ENCODE results near the gene SAMD14. TPM values are rescaled to one million over a fixed set of nuclear protein-coding genes. Genes with fewer than 3 reads are reported as not detected.
A peak's percentile ranks its signal among the peaks of the same experiment; 100 is the strongest.

SAMD14 gene
- total and polyA plus RNA-seq, 2 experiments from 2014 or later: 0.70 to 4.7 TPM

DNA sequence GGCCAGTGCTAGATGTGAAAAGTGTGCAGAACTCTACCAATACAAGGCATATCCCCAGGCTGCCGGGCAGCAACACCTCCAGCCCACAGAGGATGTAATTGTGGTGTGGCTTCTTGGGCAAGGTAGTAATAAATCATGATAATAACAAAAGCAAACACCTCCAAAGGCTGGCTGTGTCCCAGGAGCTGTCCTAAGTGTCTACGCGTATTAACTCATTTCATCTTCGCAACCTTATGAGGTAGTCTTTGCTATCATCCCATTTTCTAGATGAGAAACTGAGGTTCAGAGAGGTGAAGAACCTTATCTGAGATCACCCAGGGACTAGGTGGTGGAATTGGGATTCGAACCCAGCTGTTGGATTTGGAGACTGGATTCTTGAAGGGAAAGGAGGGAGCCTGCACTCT lies 29.5 kb downstream of the SAMD14 start:
- TF ChIP-seq EZH2 (IDR thresholded peaks at IDR 0.05; ENCODE audit: low read depth, unreplicated experiment) (no peak), CREB1 (CRISPR knock-in tag; IDR thresholded peaks at IDR 0.05; ENCODE audit: low read depth) (no peak)
- TF ChIP-seq, protein P1, sequence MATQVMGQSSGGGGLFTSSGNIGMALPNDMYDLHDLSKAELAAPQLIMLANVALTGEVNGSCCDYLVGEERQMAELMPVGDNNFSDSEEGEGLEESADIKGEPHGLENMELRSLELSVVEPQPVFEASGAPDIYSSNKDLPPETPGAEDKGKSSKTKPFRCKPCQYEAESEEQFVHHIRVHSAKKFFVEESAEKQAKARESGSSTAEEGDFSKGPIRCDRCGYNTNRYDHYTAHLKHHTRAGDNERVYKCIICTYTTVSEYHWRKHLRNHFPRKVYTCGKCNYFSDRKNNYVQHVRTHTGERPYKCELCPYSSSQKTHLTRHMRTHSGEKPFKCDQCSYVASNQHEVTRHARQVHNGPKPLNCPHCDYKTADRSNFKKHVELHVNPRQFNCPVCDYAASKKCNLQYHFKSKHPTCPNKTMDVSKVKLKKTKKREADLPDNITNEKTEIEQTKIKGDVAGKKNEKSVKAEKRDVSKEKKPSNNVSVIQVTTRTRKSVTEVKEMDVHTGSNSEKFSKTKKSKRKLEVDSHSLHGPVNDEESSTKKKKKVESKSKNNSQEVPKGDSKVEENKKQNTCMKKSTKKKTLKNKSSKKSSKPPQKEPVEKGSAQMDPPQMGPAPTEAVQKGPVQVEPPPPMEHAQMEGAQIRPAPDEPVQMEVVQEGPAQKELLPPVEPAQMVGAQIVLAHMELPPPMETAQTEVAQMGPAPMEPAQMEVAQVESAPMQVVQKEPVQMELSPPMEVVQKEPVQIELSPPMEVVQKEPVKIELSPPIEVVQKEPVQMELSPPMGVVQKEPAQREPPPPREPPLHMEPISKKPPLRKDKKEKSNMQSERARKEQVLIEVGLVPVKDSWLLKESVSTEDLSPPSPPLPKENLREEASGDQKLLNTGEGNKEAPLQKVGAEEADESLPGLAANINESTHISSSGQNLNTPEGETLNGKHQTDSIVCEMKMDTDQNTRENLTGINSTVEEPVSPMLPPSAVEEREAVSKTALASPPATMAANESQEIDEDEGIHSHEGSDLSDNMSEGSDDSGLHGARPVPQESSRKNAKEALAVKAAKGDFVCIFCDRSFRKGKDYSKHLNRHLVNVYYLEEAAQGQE (IDR thresholded peaks at IDR 0.05; ENCODE audit: unreplicated experiment): no peak
- TF ChIP-seq, protein P2, sequence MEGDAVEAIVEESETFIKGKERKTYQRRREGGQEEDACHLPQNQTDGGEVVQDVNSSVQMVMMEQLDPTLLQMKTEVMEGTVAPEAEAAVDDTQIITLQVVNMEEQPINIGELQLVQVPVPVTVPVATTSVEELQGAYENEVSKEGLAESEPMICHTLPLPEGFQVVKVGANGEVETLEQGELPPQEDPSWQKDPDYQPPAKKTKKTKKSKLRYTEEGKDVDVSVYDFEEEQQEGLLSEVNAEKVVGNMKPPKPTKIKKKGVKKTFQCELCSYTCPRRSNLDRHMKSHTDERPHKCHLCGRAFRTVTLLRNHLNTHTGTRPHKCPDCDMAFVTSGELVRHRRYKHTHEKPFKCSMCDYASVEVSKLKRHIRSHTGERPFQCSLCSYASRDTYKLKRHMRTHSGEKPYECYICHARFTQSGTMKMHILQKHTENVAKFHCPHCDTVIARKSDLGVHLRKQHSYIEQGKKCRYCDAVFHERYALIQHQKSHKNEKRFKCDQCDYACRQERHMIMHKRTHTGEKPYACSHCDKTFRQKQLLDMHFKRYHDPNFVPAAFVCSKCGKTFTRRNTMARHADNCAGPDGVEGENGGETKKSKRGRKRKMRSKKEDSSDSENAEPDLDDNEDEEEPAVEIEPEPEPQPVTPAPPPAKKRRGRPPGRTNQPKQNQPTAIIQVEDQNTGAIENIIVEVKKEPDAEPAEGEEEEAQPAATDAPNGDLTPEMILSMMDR (conservative IDR thresholded peaks at IDR 0.05; ENCODE audit: low read depth in 2 of 2): no peak
- Histone ChIP-seq H3K36me3 (ENCODE audit: insufficient read depth) (no peaks in the 10 kb centered on the region), H3K27ac (ENCODE audit: low read depth) (no peak overlapping the region), H4K20me1 (replicated peaks; ENCODE audit: insufficient read depth) (no peaks in the 10 kb centered on the region), H3K9me2 (ENCODE audit: insufficient read depth) (no peaks in the 10 kb centered on the region), H3F3A (replicated peaks; ENCODE audit: low read depth) (no peaks in the 10 kb centered on the region), H2AFZ (no peak overlapping the region), H3K4me1 (ENCODE audit: insufficient read depth) (peaks cover 13% of the 10 kb centered on the region; the same call in 1 of the 2 replicates), H3K4me3 (no peak overlapping the region), H3K27me3 (ENCODE audit: insufficient read depth) (no peaks in the 10 kb centered on the region), H3K79me2 (replicated peaks; ENCODE audit: insufficient read depth) (no peaks in the 10 kb centered on the region), H3K4me2 (peak overlapping the region; percentile 62)
- Mint-ChIP-seq H3K4me1 (peaks cover 22% of the 10 kb centered on the region), H3K27me3 (ENCODE audit: insufficient read depth, low read depth, poor library complexity) (peaks cover 12% of the 10 kb centered on the region), H3K36me3 (ENCODE audit: low read depth) (peaks cover 2% of the 10 kb centered on the region; the same call in 1 of the 3 replicates), H3K27ac (no peak overlapping the region), H3K9me3 (no peaks in the 10 kb centered on the region), H3K4me3 (peak overlapping the region; percentile 46)
- ATAC-seq: no peak
- DNase-seq (ENCODE audit: low spot score): no peak

DNA sequence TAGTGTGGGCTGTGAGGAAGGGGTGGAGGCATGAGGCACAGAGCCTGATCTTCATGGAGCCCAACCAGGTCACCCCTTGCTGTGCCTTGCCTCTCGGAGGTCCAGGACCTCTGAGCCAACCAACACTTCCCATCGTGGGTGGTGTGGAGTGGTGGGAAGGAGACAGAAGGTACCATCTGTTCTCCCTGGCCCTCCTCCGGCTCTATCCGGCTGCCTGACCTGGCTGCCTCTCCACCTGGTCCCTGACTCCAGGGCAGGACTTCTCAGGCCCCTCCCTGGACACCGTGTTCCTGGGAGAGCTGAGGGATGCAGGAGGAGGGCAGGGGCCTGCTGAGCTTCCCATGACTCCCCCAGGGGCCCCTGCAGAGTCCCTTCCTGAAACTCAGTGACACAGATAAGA lies 31.0 kb downstream of the SAMD14 start:
- no peaks in the 10 kb centered on the region for H3K9me2 ChIP-seq (ENCODE audit: insufficient read depth)
- no peaks in the 10 kb centered on the region for H4K20me1 ChIP-seq (replicated peaks; ENCODE audit: insufficient read depth)
- no peak overlapping the region for H3K27ac ChIP-seq (ENCODE audit: low read depth)
- H3K4me2 ChIP-seq: no peak overlapping the region
- H3K36me3 ChIP-seq (ENCODE audit: insufficient read depth): no peaks in the 10 kb centered on the region
- ATAC-seq (no peak), DNase-seq (ENCODE audit: low spot score) (no peak)
- Mint-ChIP-seq H3K27me3 (ENCODE audit: insufficient read depth, low read depth, poor library complexity) (peaks cover 17% of the 10 kb centered on the region), H3K27ac (no peak overlapping the region), H3K4me3 (no peak overlapping the region), H3K4me1 (peaks cover 22% of the 10 kb centered on the region), H3K36me3 (ENCODE audit: low read depth) (peaks cover 2% of the 10 kb centered on the region; the same call in 1 of the 3 replicates), H3K9me3 (no peaks in the 10 kb centered on the region)
- no peaks in the 10 kb centered on the region for H3K27me3 ChIP-seq (ENCODE audit: insufficient read depth)
- no peaks in the 10 kb centered on the region for H3K79me2 ChIP-seq (replicated peaks; ENCODE audit: insufficient read depth)
- peaks cover 13% of the 10 kb centered on the region; the same call in 1 of the 2 replicates for H3K4me1 ChIP-seq (ENCODE audit: insufficient read depth)
- H2AFZ ChIP-seq: no peak overlapping the region
- no peak overlapping the region for H3K4me3 ChIP-seq
- no peaks in the 10 kb centered on the region for H3F3A ChIP-seq (replicated peaks; ENCODE audit: low read depth)
- TF ChIP-seq EZH2phosphoT487 (IDR thresholded peaks at IDR 0.05; ENCODE audit: unreplicated experiment) (no peak), EZH2 (IDR thresholded peaks at IDR 0.05; ENCODE audit: low read depth, unreplicated experiment) (no peak), ZNF114 (CRISPR knock-in tag; IDR thresholded peaks at IDR 0.05) (no peak), POLR2AphosphoS5 (IDR thresholded peaks at IDR 0.05; ENCODE audit: low read depth) (no peak), JUNB (IDR thresholded peaks at IDR 0.05; ENCODE audit: unreplicated experiment) (no peak), CREB1 (CRISPR knock-in tag; IDR thresholded peaks at IDR 0.05; ENCODE audit: low read depth) (no peak)
- TF ChIP-seq, protein P3, sequence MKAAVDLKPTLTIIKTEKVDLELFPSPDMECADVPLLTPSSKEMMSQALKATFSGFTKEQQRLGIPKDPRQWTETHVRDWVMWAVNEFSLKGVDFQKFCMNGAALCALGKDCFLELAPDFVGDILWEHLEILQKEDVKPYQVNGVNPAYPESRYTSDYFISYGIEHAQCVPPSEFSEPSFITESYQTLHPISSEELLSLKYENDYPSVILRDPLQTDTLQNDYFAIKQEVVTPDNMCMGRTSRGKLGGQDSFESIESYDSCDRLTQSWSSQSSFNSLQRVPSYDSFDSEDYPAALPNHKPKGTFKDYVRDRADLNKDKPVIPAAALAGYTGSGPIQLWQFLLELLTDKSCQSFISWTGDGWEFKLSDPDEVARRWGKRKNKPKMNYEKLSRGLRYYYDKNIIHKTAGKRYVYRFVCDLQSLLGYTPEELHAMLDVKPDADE (IDR thresholded peaks at IDR 0.05): no peak

Data from GM23338 (cell line).